ENCODE measurements around the gene FAM9A. TPM values are rescaled to one million over a fixed set of nuclear protein-coding genes. Genes with fewer than 3 reads are reported as not detected.

The FAM9A gene
- total RNA-seq, 1 experiment from 2014 or later = not detected

DNA sequence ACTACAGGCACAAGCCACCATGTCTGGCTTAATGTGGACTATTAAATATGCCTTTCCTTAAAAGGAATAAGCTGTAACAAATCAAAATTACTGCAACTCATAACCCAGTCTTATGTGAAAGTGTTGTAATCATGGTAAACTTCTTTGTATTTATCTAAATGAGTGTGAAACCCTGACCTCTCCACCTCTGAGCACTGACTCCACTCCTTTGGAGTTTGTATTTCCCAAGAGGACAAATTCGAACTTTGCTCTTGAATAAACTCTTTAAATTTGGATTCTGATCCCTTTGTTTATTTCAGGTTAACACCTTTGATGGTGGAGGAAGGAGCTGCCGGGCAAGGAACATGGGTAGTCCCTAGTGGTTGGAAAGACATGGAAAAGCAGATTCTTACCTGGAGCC, 48.3 kb upstream of the FAM9A start:
- H3K56ac ChIP-seq (ENCODE audit: insufficient read length, low read depth, low read length) = no peak overlapping the region
- no peak overlapping the region for H2AFZ ChIP-seq (ENCODE audit: low read length)
- H3K18ac ChIP-seq (ENCODE audit: insufficient read length, low read depth, low read length) = no peak overlapping the region
- H3K14ac ChIP-seq (ENCODE audit: insufficient read depth, low read length) = no peak overlapping the region
- no peak overlapping the region for H3K4me2 ChIP-seq (ENCODE audit: insufficient read depth, insufficient read length, low read length)
- no peaks in the 10 kb centered on the region for H3K9me3 ChIP-seq (ENCODE audit: control insufficient read depth, low read depth, low read length)
- H3K79me1 ChIP-seq (ENCODE audit: insufficient read depth, low read depth, low read length, poor library complexity, severe bottlenecking) = no peaks in the 10 kb centered on the region
- H4K8ac ChIP-seq (replicated peaks; ENCODE audit: insufficient read length, low read depth, low read length) = no peak overlapping the region
- H3K4me1 Mint-ChIP-seq = no peaks in the 10 kb centered on the region
- no peaks in the 10 kb centered on the region for H3K4me1 ChIP-seq (ENCODE audit: insufficient read depth, low read length)
- H3K23ac ChIP-seq (ENCODE audit: insufficient read length, low read depth, low read length) = no peak overlapping the region
- no peak overlapping the region for H3K9ac ChIP-seq (ENCODE audit: extremely low read depth, insufficient read length, low read length)
- no peaks in the 10 kb centered on the region for H3K23me2 ChIP-seq (ENCODE audit: insufficient read length, low read depth, low read length, poor library complexity, severe bottlenecking)
- H2BK15ac ChIP-seq (ENCODE audit: low read depth, low read length) = no peak overlapping the region
- no peak overlapping the region for H3K27ac Mint-ChIP-seq
- H2BK120ac ChIP-seq (ENCODE audit: low read depth, low read length, poor library complexity, severe bottlenecking) = no peak overlapping the region
- TF ChIP-seq, protein P1, sequence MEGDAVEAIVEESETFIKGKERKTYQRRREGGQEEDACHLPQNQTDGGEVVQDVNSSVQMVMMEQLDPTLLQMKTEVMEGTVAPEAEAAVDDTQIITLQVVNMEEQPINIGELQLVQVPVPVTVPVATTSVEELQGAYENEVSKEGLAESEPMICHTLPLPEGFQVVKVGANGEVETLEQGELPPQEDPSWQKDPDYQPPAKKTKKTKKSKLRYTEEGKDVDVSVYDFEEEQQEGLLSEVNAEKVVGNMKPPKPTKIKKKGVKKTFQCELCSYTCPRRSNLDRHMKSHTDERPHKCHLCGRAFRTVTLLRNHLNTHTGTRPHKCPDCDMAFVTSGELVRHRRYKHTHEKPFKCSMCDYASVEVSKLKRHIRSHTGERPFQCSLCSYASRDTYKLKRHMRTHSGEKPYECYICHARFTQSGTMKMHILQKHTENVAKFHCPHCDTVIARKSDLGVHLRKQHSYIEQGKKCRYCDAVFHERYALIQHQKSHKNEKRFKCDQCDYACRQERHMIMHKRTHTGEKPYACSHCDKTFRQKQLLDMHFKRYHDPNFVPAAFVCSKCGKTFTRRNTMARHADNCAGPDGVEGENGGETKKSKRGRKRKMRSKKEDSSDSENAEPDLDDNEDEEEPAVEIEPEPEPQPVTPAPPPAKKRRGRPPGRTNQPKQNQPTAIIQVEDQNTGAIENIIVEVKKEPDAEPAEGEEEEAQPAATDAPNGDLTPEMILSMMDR (conservative IDR thresholded peaks at IDR 0.05) = no peak
- H2BK5ac ChIP-seq (ENCODE audit: insufficient read length, low read length) = no peak overlapping the region
- no peak overlapping the region for H4K91ac ChIP-seq (ENCODE audit: insufficient read length, low read depth, low read length)
- H3K9me3 Mint-ChIP-seq = peaks cover 0 to 47% of the 10 kb centered on the region in 2 experiments; a peak in 2 of 5 replicates
- H3T11ph ChIP-seq (ENCODE audit: low read length) = no peak overlapping the region
- no peak overlapping the region for H2BK12ac ChIP-seq (ENCODE audit: insufficient read length, low read depth, low read length)
- no peak overlapping the region for H3K4ac ChIP-seq (ENCODE audit: low read depth, low read length)
- H4K20me1 ChIP-seq (ENCODE audit: control insufficient read depth, insufficient read depth, insufficient read length) = no peaks in the 10 kb centered on the region
- H3K4me3 Mint-ChIP-seq = no peak overlapping the region
- no peaks in the 10 kb centered on the region for H3K27me3 ChIP-seq (ENCODE audit: insufficient read depth, low read length)
- H3K27ac ChIP-seq (ENCODE audit: insufficient read length, low read depth, low read length) = no peak overlapping the region
- WGBS (ENCODE audit: extremely low coverage, insufficient read length, low lambda C conversion rate) = no CpG with 5 or more reads among the region's 2 CpGs
- no peaks in the 10 kb centered on the region; a peak in 1 of 7 replicates for H3K36me3 Mint-ChIP-seq (ENCODE audit: insufficient read depth in 1 of 3, low read depth in 3 of 3)
- no peak overlapping the region for H4K5ac ChIP-seq (ENCODE audit: insufficient read length, low read depth, low read length)
- DNase-seq = no peak
- H2AK5ac ChIP-seq (ENCODE audit: insufficient read length, low read length) = no peak overlapping the region
- H3K79me2 ChIP-seq (ENCODE audit: insufficient read depth, low read length) = no peaks in the 10 kb centered on the region
- peaks cover 4% of the 10 kb centered on the region; the same call in 1 of the 2 replicates for H3K27me3 Mint-ChIP-seq (ENCODE audit: low read depth)
- no peak overlapping the region for H2BK20ac ChIP-seq (ENCODE audit: low read depth, low read length, poor library complexity, severe bottlenecking)
